ENCODE data around the gene AADAC.

GRCh38 chr3:151811474-151811873 lies 2.4 kb upstream of the AADAC start:
- no peak for TF ChIP-seq CTCF (conservative IDR thresholded peaks at IDR 0.05 in 1 of 2, IDR thresholded peaks at IDR 0.05 in 1 of 2; ENCODE audit: low read depth in 1 of 2, low read length in 2 of 2)
- TF ChIP-seq EZH2 (IDR thresholded peaks at IDR 0.05; ENCODE audit: low read length, missing control alignments): no peak
